Epithelial cell of esophagus (primary cell): ENCODE measurements around the gene NME1.

Source experiments
- DNase-seq: peaks from one replicate; pipeline ENCODE4 v3.0.0; 2010; ENCODE audit warnings: low read depth
- H3K4me3 ChIP-seq: 2 replicates; pipeline ENCODE4 v1.5.1; 2011; ENCODE audit warnings: mild to moderate bottlenecking, low read length, control low read depth
- CTCF ChIP-seq: IDR thresholded peaks from 2 replicates; pipeline ENCODE4 v1.5.1; 2011; ENCODE audit warnings: low read depth, mild to moderate bottlenecking, low read length, control low read depth, inconsistent platforms; ENCODE audit not compliant: insufficient read depth; ENCODE audit errors: missing control alignments

The NME1 gene

GRCh38 chr17:51150932-51151331 lies 2.4 kb upstream of the NME1 start:
- no peak overlapping the region for H3K4me3 ChIP-seq
- no peak for TF ChIP-seq CTCF

GRCh38 chr17:51152766-51153209 lies 571 bp upstream of the NME1 start:
- H3K4me3 ChIP-seq = peak overlapping the region; percentile 31
- no peak for TF ChIP-seq CTCF
- no peak for DNase-seq

More at GRCh38 chr17:51150932-51151331, 2.4 kb upstream of the NME1 start:
- no peak for DNase-seq

GRCh38 chr17:51154176-51154575 lies 817 bp downstream of the NME1 start:
- no peak for TF ChIP-seq CTCF
- DNase-seq = no peak
- peak overlapping the region; percentile 89 for H3K4me3 ChIP-seq

GRCh38 chr17:51155416-51155815 lies 2.1 kb downstream of the NME1 start:
- no peak for TF ChIP-seq CTCF
- H3K4me3 ChIP-seq = no peak overlapping the region
- DNase-seq = no peak

- no peak for TF ChIP-seq CTCF
- no peak overlapping the region for H3K4me3 ChIP-seq
- no peak for DNase-seq
These were observed 6.2 kb downstream of the NME1 start for GRCh38 chr17:51159604-51160003.

GRCh38 chr17:51161541-51161940 lies 8.2 kb downstream of the NME1 start:
- no peak for DNase-seq
- no peak for TF ChIP-seq CTCF
- H3K4me3 ChIP-seq = no peak overlapping the region

GRCh38 chr17:51164911-51165679 lies 11.7 kb downstream of the NME1 start:
- DNase-seq = no peak
- H3K4me3 ChIP-seq = peak overlapping the region; percentile 86
- no peak for TF ChIP-seq CTCF
